ENCODE data around the gene ARHGEF37. TPM values are rescaled to one million over a fixed set of nuclear protein-coding genes. Genes with fewer than 3 reads are reported as not detected.
"Not testable (repeated sequence)": the region's sequence is repeated elsewhere in the genome, so short reads cannot be mapped to it uniquely, and the experiment has no call there.

The ARHGEF37 gene
- total RNA-seq, 1 experiment from 2014 or later = 0.70 TPM

- Histone ChIP-seq H3K9me3 (no peaks in the 10 kb centered on the region), H3K36me3 (ENCODE audit: control insufficient read depth, insufficient read depth, low read length) (no peaks in the 10 kb centered on the region), H3K27me3 (replicated peaks; ENCODE audit: control insufficient read depth, insufficient read depth, low read length) (no peaks in the 10 kb centered on the region), H3K4me3 (ENCODE audit: low read depth, low read length) (no peak overlapping the region), H3K4me1 (no peaks in the 10 kb centered on the region)
- peak overlapping the region; percentile 5 for H3K27ac Mint-ChIP-seq (ENCODE audit: unreplicated experiment)
- H3K36me3 Mint-ChIP-seq (ENCODE audit: insufficient read depth, unreplicated experiment) = no peaks in the 10 kb centered on the region
- TF ChIP-seq CTCF (IDR thresholded peaks at IDR 0.05; ENCODE audit: insufficient read depth in 1 of 2, low read depth in 1 of 2, low read length in 1 of 2, severe bottlenecking in 1 of 2, unreplicated experiment in 1 of 2) = no peak
- no peak for DNase-seq
- CTCF ChIA-PET = no interaction called here
- no peaks in the 10 kb centered on the region for H3K9me3 Mint-ChIP-seq (ENCODE audit: unreplicated experiment)
- H3K27me3 Mint-ChIP-seq (ENCODE audit: insufficient read depth, unreplicated experiment) = no peaks in the 10 kb centered on the region
- H3K4me3 Mint-ChIP-seq (ENCODE audit: unreplicated experiment) = no peak overlapping the region
- intact Hi-C loops (cut with micrococcal nuclease; ENCODE audit: unreplicated experiment) = no loop called here
- H3K4me1 Mint-ChIP-seq (ENCODE audit: low read depth, unreplicated experiment) = peaks cover 14% of the 10 kb centered on the region
- POLR2A ChIA-PET = no interaction called here
- BruUV-seq (replicated peaks) = no TSS peak
Observed at GRCh38 chr5:149596712-149597111, 15.4 kb downstream of the ARHGEF37 start.

GRCh38 chr5:149597618-149598017, 16.3 kb downstream of the ARHGEF37 start:
- ChIA-PET CTCF (no interaction called here), POLR2A (no interaction called here)
- intact Hi-C loops (cut with micrococcal nuclease; ENCODE audit: unreplicated experiment) = no loop called here
- Histone ChIP-seq H3K4me1 (0 out of 2 replicates have a peak, but pooled peaks cover 1% of the 10 kb centered on the region), H3K4me3 (ENCODE audit: low read depth, low read length) (no peak overlapping the region), H3K36me3 (ENCODE audit: control insufficient read depth, insufficient read depth, low read length) (no peaks in the 10 kb centered on the region), H3K9me3 (no peaks in the 10 kb centered on the region), H3K27me3 (replicated peaks; ENCODE audit: control insufficient read depth, insufficient read depth, low read length) (no peaks in the 10 kb centered on the region)
- Mint-ChIP-seq H3K9me3 (ENCODE audit: unreplicated experiment) (no peaks in the 10 kb centered on the region), H3K27ac (ENCODE audit: unreplicated experiment) (no peak overlapping the region), H3K36me3 (ENCODE audit: insufficient read depth, unreplicated experiment) (no peaks in the 10 kb centered on the region), H3K4me1 (ENCODE audit: low read depth, unreplicated experiment) (peaks cover 17% of the 10 kb centered on the region), H3K27me3 (ENCODE audit: insufficient read depth, unreplicated experiment) (no peaks in the 10 kb centered on the region), H3K4me3 (ENCODE audit: unreplicated experiment) (no peak overlapping the region)
- no peak for DNase-seq
- BruUV-seq (replicated peaks) = no TSS peak
- no peak for TF ChIP-seq CTCF (IDR thresholded peaks at IDR 0.05; ENCODE audit: insufficient read depth in 1 of 2, low read depth in 1 of 2, low read length in 1 of 2, severe bottlenecking in 1 of 2, unreplicated experiment in 1 of 2)

GRCh38 chr5:149598234-149598633, 16.9 kb downstream of the ARHGEF37 start:
- H3K36me3 ChIP-seq (ENCODE audit: control insufficient read depth, insufficient read depth, low read length); H3K27ac Mint-ChIP-seq (ENCODE audit: unreplicated experiment); intact Hi-C loops (cut with micrococcal nuclease; ENCODE audit: unreplicated experiment); DNase-seq; H3K27me3 ChIP-seq (replicated peaks; ENCODE audit: control insufficient read depth, insufficient read depth, low read length); POLR2A ChIA-PET; H3K9me3 ChIP-seq; H3K9me3 Mint-ChIP-seq (ENCODE audit: unreplicated experiment); H3K4me1 ChIP-seq; H3K4me3 ChIP-seq (ENCODE audit: low read depth, low read length); BruUV-seq (replicated peaks); H3K36me3 Mint-ChIP-seq (ENCODE audit: insufficient read depth, unreplicated experiment); H3K27me3 Mint-ChIP-seq (ENCODE audit: insufficient read depth, unreplicated experiment); H3K4me3 Mint-ChIP-seq (ENCODE audit: unreplicated experiment): not testable (repeated sequence)
- peaks cover 17% of the 10 kb centered on the region for H3K4me1 Mint-ChIP-seq (ENCODE audit: low read depth, unreplicated experiment)
- CTCF ChIA-PET = interaction anchor here (1.0 kb wide), 1 partner anchor 21 kb away, joined by 3 read pairs; no protein-coding TSS in a partner anchor

- Mint-ChIP-seq H3K27ac (ENCODE audit: unreplicated experiment) (no peak overlapping the region), H3K4me3 (ENCODE audit: unreplicated experiment) (no peak overlapping the region), H3K4me1 (ENCODE audit: low read depth, unreplicated experiment) (peaks cover 17% of the 10 kb centered on the region), H3K27me3 (ENCODE audit: insufficient read depth, unreplicated experiment) (no peaks in the 10 kb centered on the region), H3K9me3 (ENCODE audit: unreplicated experiment) (no peaks in the 10 kb centered on the region), H3K36me3 (ENCODE audit: insufficient read depth, unreplicated experiment) (no peaks in the 10 kb centered on the region)
- Histone ChIP-seq H3K4me1 (peaks cover 14% of the 10 kb centered on the region), H3K9me3 (no peaks in the 10 kb centered on the region), H3K27me3 (replicated peaks; ENCODE audit: control insufficient read depth, insufficient read depth, low read length) (no peaks in the 10 kb centered on the region), H3K4me3 (ENCODE audit: low read depth, low read length) (no peak overlapping the region), H3K36me3 (ENCODE audit: control insufficient read depth, insufficient read depth, low read length) (no peaks in the 10 kb centered on the region)
- DNase-seq = no peak
- intact Hi-C loops (cut with micrococcal nuclease; ENCODE audit: unreplicated experiment) = no loop called here
- BruUV-seq (replicated peaks) = no TSS peak
- TF ChIP-seq CTCF (IDR thresholded peaks at IDR 0.05; ENCODE audit: insufficient read depth in 1 of 2, low read depth in 1 of 2, low read length in 1 of 2, severe bottlenecking in 1 of 2, unreplicated experiment in 1 of 2) = peak in 1 of 2 experiments; percentile 15
- POLR2A ChIA-PET = no interaction called here
- CTCF ChIA-PET = interaction anchor here (1.0 kb wide), 1 partner anchor 20 kb away, joined by 3 read pairs; no protein-coding TSS in a partner anchor
Observed at GRCh38 chr5:149598966-149599365, 17.7 kb downstream of the ARHGEF37 start.

All from Caco-2 (cell line).